HuH-7.5 (cell line): ENCODE measurements around the gene NRIP1.

ENCODE experiments used
- DNase-seq: peaks from one replicate; pipeline ENCODE4 v3.0.0; 2011; ENCODE audit warnings: low spot score

The NRIP1 gene

GRCh38 chr21:15065392-15066122 is 757 bp upstream of the NRIP1 start:
- peak; percentile 55 for DNase-seq

GRCh38 chr21:15063814-15064575 is 805 bp downstream of the NRIP1 start:
- DNase-seq: peak; percentile 38

DNA sequence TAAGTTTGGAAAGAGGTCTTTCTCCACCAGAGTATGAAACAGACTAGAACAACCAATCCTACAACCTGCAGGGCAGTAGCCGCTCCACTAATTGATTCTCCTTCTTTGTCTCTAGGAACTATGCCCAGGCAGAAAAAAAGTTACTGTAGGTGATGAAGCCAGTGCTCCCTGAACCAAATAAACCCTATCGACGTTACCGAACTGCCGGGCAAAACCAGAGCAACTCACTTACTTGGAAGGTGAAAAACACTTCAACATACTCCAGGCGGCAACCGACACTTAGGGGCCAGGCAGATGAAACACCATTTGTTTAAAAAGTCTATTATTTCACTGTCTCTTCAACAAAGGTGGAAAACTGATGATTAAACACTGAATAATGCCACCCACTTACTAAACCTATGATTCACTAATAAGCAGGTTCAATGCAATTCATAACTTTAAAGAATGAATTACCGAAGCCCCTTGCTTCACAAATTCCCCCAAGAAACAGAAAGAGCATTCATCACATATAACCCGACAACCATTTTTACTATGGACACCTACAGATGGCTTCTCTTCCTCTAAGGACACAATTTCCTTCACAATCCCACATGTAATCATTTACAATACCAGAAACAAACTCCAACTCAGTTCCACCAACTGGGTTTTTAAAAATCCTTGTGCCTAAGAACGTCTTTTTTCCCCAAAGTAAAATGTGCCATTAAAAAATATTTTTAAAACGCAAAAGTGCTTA is 1.6 kb downstream of the NRIP1 start:
- peak; percentile 17 for DNase-seq

DNA sequence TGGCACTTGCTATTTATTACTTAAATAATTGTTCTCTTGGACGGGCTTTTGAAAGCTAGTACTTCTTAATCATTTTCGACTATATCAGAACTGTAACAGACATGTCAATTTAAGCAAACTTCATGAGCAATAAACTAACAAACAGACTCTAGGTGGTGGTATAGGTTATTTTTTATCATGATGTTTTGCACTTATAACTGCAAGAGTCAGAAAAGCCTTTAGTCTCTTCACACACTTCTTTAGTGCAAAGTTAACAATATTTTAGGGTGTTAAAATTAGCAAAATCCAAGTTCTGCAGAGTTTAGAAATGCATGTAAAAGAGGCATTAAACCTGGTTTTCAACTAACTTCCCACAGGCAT is 2.2 kb downstream of the NRIP1 start:
- DNase-seq: no peak

DNA sequence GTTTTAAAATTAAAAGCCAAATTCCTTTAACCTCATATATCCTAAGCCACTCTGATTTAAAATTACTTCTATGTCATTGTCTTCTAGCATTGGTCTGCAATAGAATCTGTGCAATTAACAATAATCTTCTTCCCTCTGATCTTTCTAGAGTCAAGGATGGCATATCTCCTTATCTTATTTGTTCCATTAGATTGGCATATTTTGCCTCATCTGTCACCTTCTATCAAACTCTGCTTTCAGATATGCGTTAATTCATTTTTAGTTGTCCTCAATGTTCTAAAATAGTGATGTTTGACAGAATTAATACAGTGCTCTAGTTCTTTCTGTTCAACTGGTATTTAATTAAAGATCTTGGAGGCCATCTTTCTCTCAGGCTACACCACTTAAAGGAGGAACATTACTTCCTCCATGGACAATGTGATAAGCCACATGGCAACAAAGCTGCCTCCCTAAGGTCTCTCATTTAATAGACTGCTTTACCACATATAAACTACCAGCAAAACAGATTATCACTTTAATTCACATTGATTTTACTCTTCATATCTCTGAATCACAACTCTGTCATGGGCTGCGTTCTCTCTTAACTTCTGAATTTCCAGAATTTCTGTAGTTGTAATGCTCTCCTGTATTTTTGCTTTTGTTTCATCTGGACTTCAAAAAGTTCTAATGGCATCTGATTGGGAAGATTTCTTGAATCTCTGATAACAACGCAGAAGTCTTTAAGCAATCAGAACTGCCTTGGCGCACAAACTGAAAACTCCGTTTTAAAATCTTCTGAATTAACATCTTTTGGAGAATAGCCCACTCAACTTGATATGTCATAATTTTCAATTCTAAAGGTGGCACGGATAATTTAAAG is 2.8 kb downstream of the NRIP1 start:
- no peak for DNase-seq

DNA sequence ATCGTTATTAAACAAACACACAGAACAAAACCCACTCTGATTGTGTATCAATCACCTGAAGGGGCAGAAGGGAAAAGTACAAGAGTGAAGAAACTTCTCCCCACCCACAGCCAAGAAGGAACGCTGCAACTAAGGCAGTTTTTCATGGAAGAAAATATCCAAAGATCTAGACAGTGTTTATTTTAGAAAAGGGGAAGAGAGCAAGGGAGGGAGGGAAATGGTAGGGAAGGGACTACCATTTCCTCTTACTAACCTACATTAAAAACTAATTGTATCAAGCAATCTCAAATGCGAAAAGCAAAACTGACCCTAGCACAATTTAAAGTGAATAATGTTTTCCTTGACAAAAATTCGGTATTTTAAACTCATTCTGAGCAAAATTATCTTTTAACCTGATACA is 3.5 kb downstream of the NRIP1 start:
- no peak for DNase-seq

- no peak for DNase-seq
These were observed 4.1 kb downstream of the NRIP1 start for GRCh38 chr21:15060543-15061175.

GRCh38 chr21:15059397-15059796 is 5.4 kb downstream of the NRIP1 start:
- DNase-seq: no peak

DNA sequence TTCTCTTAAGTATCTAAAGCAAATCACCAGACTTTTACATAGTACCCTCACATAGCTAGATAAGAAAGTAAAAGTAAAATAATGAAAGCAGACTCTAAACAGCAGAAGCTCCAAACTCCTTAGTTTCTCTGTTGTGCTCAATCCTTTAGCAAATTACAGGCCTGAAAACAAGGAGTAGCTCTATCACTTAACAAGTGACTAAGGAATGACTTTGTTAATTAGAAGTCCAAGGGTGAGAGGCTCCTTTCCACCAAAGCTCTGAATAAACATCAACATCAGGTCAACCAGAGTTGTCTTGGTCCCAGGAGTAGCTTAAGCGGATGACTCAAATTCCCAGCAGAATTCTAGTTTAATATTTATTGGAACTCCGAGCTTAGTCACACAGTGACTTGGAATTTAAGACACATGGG is 5.9 kb downstream of the NRIP1 start:
- DNase-seq: no peak

GRCh38 chr21:15057285-15057684 is 7.5 kb downstream of the NRIP1 start:
- no peak for DNase-seq

DNA sequence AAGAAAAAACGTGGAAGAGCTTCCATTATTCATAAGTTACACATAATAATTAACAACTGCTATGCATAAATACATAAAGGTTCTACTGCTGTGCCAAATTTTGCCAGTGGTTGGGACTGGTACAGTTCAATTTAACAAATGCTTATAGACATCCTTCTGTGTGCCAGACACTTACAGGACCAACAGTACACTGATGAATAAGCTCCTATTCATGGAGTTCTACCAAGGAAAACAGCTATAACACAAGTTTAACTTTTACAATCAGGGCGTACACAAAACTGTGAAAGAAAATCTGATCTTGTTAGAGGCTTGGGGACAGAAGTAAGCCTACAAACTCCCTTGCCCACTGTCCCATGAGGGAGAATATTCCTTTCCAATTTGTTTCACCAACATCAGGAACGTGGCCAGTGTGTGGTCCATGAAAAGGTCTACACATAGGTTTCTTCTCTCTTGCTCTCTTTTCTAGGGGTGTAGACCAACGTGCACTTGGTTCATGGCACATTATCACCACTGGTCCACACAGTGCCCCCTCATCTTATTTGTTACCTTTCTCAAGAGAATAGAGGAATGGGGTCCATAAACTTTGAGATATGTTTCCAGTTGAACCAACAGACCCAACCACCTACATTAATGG is 10.1 kb downstream of the NRIP1 start:
- no peak for DNase-seq

- DNase-seq: no peak
These were observed 10.7 kb downstream of the NRIP1 start for GRCh38 chr21:15054089-15054488.

DNA sequence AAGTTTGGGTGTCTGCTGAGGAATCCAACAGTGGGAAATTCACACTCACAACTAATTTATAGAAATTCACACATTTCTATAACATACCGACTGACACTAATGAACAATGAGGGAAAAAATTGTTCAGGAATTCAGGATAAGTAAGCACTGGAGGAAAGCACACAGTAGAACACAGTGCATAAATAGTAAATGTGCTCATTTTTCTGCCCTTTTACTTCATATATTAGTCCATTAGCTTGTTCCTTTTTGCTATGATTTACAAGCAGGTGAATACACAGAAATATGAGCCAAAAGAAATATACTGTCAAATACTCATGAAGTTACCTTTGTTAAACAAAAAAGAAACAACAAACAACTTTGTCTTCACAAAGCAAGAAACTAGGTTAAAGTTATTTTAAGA is 11.3 kb downstream of the NRIP1 start:
- DNase-seq: no peak

DNA sequence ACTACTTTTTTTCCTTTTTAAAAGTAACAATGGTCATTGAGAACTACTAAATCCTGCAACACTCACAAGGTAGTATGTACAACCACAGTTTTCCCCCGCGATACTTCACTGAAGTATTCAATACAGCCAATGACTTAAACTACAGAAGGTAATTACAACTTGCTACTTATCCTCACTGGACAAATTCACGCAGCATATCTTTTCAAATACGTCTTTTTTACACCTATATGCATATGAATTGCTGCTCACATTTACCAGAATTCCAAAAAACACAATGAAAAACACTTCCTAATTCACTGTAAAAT is 12.4 kb downstream of the NRIP1 start:
- no peak for DNase-seq

DNA sequence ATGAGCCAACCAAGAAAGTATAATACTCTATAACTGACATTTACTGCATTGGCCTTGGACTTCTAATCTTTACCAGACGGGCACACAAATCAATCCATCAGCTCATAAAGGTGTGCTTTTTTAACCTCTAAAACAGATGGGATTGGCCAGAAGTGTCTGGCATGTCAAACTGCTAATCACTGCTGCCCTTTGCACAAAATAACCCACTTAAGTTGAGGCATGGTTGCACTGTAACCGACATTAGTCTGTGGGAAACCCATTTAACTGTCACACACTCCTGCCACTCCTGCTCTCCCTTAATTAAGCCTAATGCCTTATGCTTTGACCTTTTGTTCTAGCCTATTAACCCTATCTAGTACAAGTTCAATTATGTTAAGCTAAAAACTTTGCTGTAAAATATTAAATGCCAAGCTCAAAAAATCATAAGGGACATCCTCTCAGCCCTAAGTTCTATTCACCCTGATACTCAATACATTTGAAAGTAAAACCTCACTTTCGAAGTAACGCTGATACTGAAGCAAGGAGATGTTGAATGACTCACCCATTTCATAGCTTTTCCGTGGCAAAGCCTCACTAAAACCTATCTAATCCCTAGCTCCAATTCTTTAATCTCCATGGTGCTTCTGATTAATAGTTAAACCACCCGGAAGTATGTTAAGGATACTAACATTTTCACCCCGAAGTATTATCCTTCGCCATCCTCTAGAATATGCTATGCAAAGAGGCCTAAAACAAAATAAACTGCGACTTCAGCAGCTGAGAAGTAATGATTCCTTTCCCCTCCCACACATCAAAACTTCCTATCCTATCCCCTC is 12.9 kb downstream of the NRIP1 start:
- DNase-seq: no peak

GRCh38 chr21:15050568-15051377 is 14.0 kb downstream of the NRIP1 start:
- no peak for DNase-seq

GRCh38 chr21:15045017-15045416 is 19.8 kb downstream of the NRIP1 start:
- DNase-seq: no peak

DNA sequence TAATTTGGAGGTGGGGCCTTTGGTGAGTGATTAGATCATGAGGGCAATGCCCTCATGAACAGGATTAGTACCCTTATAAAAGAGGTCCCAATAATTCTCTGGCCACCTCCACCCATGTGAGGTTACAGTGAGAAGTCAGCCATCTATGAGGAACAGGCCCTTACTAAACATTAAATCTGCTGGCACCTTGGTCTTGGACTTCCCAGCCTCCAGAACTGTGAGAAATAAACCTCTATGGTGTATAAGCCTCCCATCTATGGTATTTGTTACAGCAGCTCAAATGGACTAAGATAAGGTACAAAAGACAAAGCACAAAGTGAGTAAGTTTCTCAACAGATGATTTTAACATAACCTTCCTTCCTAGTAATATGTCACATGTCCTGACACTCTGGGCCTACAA is 22.3 kb downstream of the NRIP1 start:
- no peak for DNase-seq

DNA sequence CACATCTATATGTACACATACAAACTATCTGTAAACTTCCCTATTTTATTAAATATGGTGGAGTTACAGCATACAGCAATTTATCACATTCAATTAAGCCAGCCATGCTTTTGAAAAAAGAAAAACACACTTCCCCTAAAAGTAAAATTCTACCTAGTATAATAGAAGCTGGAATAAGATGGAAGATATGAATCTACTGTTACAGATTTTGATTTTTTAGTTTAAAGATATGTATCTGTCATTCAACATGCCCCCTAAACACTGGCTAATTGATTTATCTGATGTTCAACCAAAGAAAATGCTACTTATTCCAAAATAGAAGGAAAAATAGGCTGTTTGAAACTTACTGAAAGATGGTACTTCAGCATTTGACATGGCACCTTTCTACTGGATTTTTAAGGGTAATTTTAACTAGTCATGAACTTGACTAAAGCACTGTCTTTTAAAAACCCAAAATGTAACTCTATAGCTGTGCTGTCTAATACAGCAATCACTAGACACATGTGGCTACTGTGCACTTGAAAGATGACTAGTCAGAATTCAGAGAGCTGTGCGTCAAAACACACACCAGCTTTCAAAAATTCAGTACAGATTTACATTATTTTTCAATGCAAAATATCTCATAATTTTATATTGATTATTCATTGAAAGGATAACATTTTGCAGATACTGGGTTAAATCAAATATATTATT is 25.0 kb downstream of the NRIP1 start:
- no peak for DNase-seq
